ENCODE measurements around the gene PRUNE2. TPM values are rescaled to one million over a fixed set of nuclear protein-coding genes. Genes with fewer than 3 reads are reported as not detected.

PRUNE2 gene
- total RNA-seq, 4 donors from 2014 or later: 4.1 to 13.1 (median 5.4) TPM

GRCh38 chr9:76629205-76629990, 276.5 kb downstream of the PRUNE2 start:
- no peak for TF ChIP-seq CTCF (IDR thresholded peaks at IDR 0.05)
- TF ChIP-seq POLR2A (IDR thresholded peaks at IDR 0.05): no peak
- intact Hi-C loops (cut with DNase I; ENCODE audit: low total_unique reads): no loop called here
- no peak for DNase-seq (ENCODE audit: low spot score in 2 of 2)
- 75 to 79% methylated on average over 4 of the region's 4 CpGs for WGBS, 2 donors
- H3K4me3 ChIP-seq (ENCODE audit: low read depth, poor library complexity, severe bottlenecking): no peak overlapping the region

GRCh38 chr9:76628155-76628554, 277.8 kb downstream of the PRUNE2 start:
- no peak for DNase-seq (ENCODE audit: low spot score in 2 of 2)
- TF ChIP-seq POLR2A (IDR thresholded peaks at IDR 0.05) (no peak), CTCF (IDR thresholded peaks at IDR 0.05) (no peak)
- intact Hi-C loops (cut with DNase I; ENCODE audit: low total_unique reads): no loop called here
- 96% methylated on average over 5 of the region's 5 CpGs for WGBS, 2 donors
- H3K4me3 ChIP-seq (ENCODE audit: low read depth, poor library complexity, severe bottlenecking): no peak overlapping the region

GRCh38 chr9:76626980-76627379, 278.9 kb downstream of the PRUNE2 start:
- intact Hi-C loops (cut with DNase I; ENCODE audit: low total_unique reads): no loop called here
- no peak overlapping the region for H3K4me3 ChIP-seq (ENCODE audit: low read depth, poor library complexity, severe bottlenecking)
- DNase-seq (ENCODE audit: low spot score in 2 of 2): no peak
- WGBS, 2 donors: 85 to 91% methylated on average over 7 of the region's 7 CpGs
- no peak for TF ChIP-seq CTCF (IDR thresholded peaks at IDR 0.05)
- TF ChIP-seq POLR2A (IDR thresholded peaks at IDR 0.05): no peak

GRCh38 chr9:76626141-76626540, 279.8 kb downstream of the PRUNE2 start:
- intact Hi-C loops (cut with DNase I; ENCODE audit: low total_unique reads): no loop called here
- no peak for DNase-seq (ENCODE audit: low spot score in 2 of 2)
- no peak overlapping the region for H3K4me3 ChIP-seq (ENCODE audit: low read depth, poor library complexity, severe bottlenecking)
- 43 to 45% methylated on average over 1 of the region's 1 CpG for WGBS, 2 donors
- TF ChIP-seq POLR2A (IDR thresholded peaks at IDR 0.05) (no peak), CTCF (IDR thresholded peaks at IDR 0.05) (no peak)

GRCh38 chr9:76624391-76625048, 281.4 kb downstream of the PRUNE2 start:
- no peak overlapping the region for H3K4me3 ChIP-seq (ENCODE audit: low read depth, poor library complexity, severe bottlenecking)
- WGBS, 2 donors: 78 to 84% methylated on average over 5 of the region's 5 CpGs
- no peak for DNase-seq (ENCODE audit: low spot score in 2 of 2)
- intact Hi-C loops (cut with DNase I; ENCODE audit: low total_unique reads): no loop called here
- no peak for TF ChIP-seq CTCF (IDR thresholded peaks at IDR 0.05)
- TF ChIP-seq POLR2A (IDR thresholded peaks at IDR 0.05): no peak

Measured in lower leg skin (tissue), 4 donors.